SK-N-SH (cell line): ENCODE data around the gene PPM1N. TPM values are rescaled to one million over a fixed set of nuclear protein-coding genes. Genes with fewer than 3 reads are reported as not detected.

Experiments used
- CTCF ChIA-PET: fragments of 300-600, 350-600 bp; formaldehyde crosslinking; extraction: SDS; loops from one replicate; lab custom pipeline; 2021; lab: Yijun Ruan, JAX
- POLR2A ChIA-PET: fragments of 350-600 bp; sonication (Branson Sonifier 250); formaldehyde crosslinking; extraction: SDS; loops from one replicate; lab custom pipeline; 2020; ENCODE audit warnings: antibody characterized with exemption, inconsistent platforms; lab: Yijun Ruan, JAX
- DNase-seq: peaks from one replicate; pipeline ENCODE4 v3.0.0; 2012
- H2AFZ ChIP-seq: fragments of 200-600 bp; sonication (generic); 2 replicates; pipeline ENCODE4 v1.8.1; 2016; ENCODE audit warnings: antibody characterized with exemption, mild to moderate bottlenecking, low read depth
- H3F3A ChIP-seq: fragments of 200-600 bp; sonication (generic); replicated peaks from 2 replicates; pipeline ENCODE3; 2016; ENCODE audit warnings: antibody characterized with exemption, mild to moderate bottlenecking; ENCODE audit not compliant: insufficient read depth
- H3K27ac ChIP-seq, 2 experiments: fragments of 200-500 bp in 1 of 2; fragments of 200-600 bp in 1 of 2; sonication (Bioruptor generic) in 1 of 2; sonication (generic), shearing (Covaris generic) in 1 of 2; 2 replicates each; pipeline versions ENCODE4 v1.5.1 to v1.6.1; 2014 to 2016; ENCODE audit warnings: low read depth in 2 of 2, inconsistent platforms in 1 of 2, low read length in 1 of 2, mild to moderate bottlenecking in 1 of 2, mixed read lengths in 1 of 2
- H3K27me3 ChIP-seq: fragments of 200-600 bp; sonication (generic), shearing (Covaris generic); 2 replicates; pipeline ENCODE4 v1.6.1; 2016; ENCODE audit warnings: mixed run types; ENCODE audit not compliant: insufficient read depth
- H3K36me3 ChIP-seq, 2 experiments: fragments of 200-500 bp in 1 of 2; fragments of 200-600 bp in 1 of 2; sonication (Bioruptor generic) in 1 of 2; sonication (generic) in 1 of 2; replicated peaks in 1 of 2; 2 replicates each; pipeline versions ENCODE3 to v1.5.1; 2014 to 2016; ENCODE audit warnings: low read length in 1 of 2, mild to moderate bottlenecking in 1 of 2; ENCODE audit not compliant: insufficient read depth in 2 of 2, control insufficient read depth in 1 of 2
- H3K4me1 ChIP-seq, 2 experiments: fragments of 200-500 bp in 1 of 2; fragments of 200-600 bp in 1 of 2; sonication (Bioruptor generic) in 1 of 2; sonication (generic), shearing (Covaris generic) in 1 of 2; 2 replicates each; pipeline versions ENCODE4 v1.5.1 to v1.6.1; 2014 to 2016; ENCODE audit warnings: low read depth in 1 of 2, low read length in 1 of 2, mixed run types in 1 of 2; ENCODE audit not compliant: insufficient read depth in 2 of 2, control insufficient read depth in 1 of 2
- H3K4me2 ChIP-seq: fragments of 200-600 bp; sonication (generic), shearing (Covaris generic); 2 replicates; pipeline ENCODE4 v1.6.1; 2017; ENCODE audit warnings: mixed run types
- H3K4me3 ChIP-seq, 2 experiments: fragments of 200-500 bp in 1 of 2; fragments of 200-600 bp in 1 of 2; sonication (Bioruptor generic) in 1 of 2; sonication (generic), shearing (Covaris generic) in 1 of 2; 2 replicates each; pipeline versions ENCODE4 v1.5.1 to v1.8.1; 2014 to 2016; ENCODE audit warnings: low read depth in 2 of 2, inconsistent platforms in 1 of 2, low read length in 1 of 2, mild to moderate bottlenecking in 1 of 2, mixed read lengths in 1 of 2, moderate library complexity in 1 of 2
- H3K79me2 ChIP-seq: fragments of 200-600 bp; sonication (generic); 2 replicates; pipeline ENCODE4 v1.8.1; 2017; ENCODE audit warnings: mild to moderate bottlenecking; ENCODE audit not compliant: insufficient read depth
- H3K9ac ChIP-seq: fragments of 200-600 bp; sonication (generic); 2 replicates; pipeline ENCODE4 v1.6.1; 2017; ENCODE audit warnings: mixed run types
- H3K9me2 ChIP-seq: fragments of 200-600 bp; sonication (generic); 2 replicates; pipeline ENCODE4 v1.6.1; 2017; ENCODE audit warnings: mixed run types
- H3K9me3 ChIP-seq: fragments of 200-600 bp; sonication (generic); 2 replicates; pipeline ENCODE4 v1.6.1; 2017; ENCODE audit warnings: mixed run types, mild to moderate bottlenecking, moderate library complexity
- H4K20me1 ChIP-seq: fragments of 200-600 bp; sonication (generic); 2 replicates; pipeline ENCODE4 v1.6.1; 2017; ENCODE audit warnings: mild to moderate bottlenecking, mixed run types; ENCODE audit not compliant: insufficient read depth
- CHD2 ChIP-seq: fragments of 150-350 bp; IDR thresholded peaks from 2 replicates; pipeline ENCODE4 v1.6.1; 2018; ENCODE audit warnings: low read length; ENCODE audit not compliant: partially characterized antibody
- ELF1 ChIP-seq: IDR thresholded peaks from 2 replicates; pipeline ENCODE4 v1.4.0; 2012
- EZH2phosphoT487 ChIP-seq: fragments of 200-600 bp; sonication (generic); IDR thresholded peaks from 2 replicates; pipeline ENCODE4 v1.6.1; 2017; ENCODE audit warnings: low read depth, mixed run types, mild to moderate bottlenecking, antibody characterized with exemption, moderate library complexity, borderline replicate concordance
- FOSL2 ChIP-seq: IDR thresholded peaks from 2 replicates; pipeline ENCODE4 v1.4.0; 2012; ENCODE audit warnings: low read depth, mild to moderate bottlenecking, moderate library complexity, borderline replicate concordance
- FOXM1 ChIP-seq: IDR thresholded peaks from 2 replicates; pipeline ENCODE4 v1.4.0; 2012; ENCODE audit warnings: low read depth, mild to moderate bottlenecking
- JUND ChIP-seq: IDR thresholded peaks from 2 replicates; pipeline ENCODE4 v1.4.0; 2012
- MEF2A ChIP-seq: IDR thresholded peaks from 2 replicates; pipeline ENCODE4 v1.4.0; 2012; ENCODE audit warnings: low read depth, borderline replicate concordance
- NFIC ChIP-seq: IDR thresholded peaks from 2 replicates; pipeline ENCODE4 v1.4.0; 2012; ENCODE audit warnings: borderline replicate concordance
- NRF1 ChIP-seq: IDR thresholded peaks from 2 replicates; pipeline ENCODE4 v1.6.1; 2012; ENCODE audit warnings: low read depth, mild to moderate bottlenecking, low read length
- PBX3 ChIP-seq: IDR thresholded peaks from 2 replicates; pipeline ENCODE4; 2012
- POLR2AphosphoS5 ChIP-seq: IDR thresholded peaks from 2 replicates; pipeline ENCODE4 v1.6.1; 2012; ENCODE audit warnings: low read depth, low read length
- RCOR1 ChIP-seq: fragments of 150-350 bp; IDR thresholded peaks from 2 replicates; pipeline ENCODE4 v1.6.1; 2017; ENCODE audit warnings: antibody characterized with exemption, low read length
- RXRA ChIP-seq: IDR thresholded peaks from 2 replicates; pipeline ENCODE4 v1.4.0; 2012; ENCODE audit warnings: low read depth, mild to moderate bottlenecking, borderline replicate concordance
- SMC3 ChIP-seq: IDR thresholded peaks from 2 replicates; pipeline ENCODE4 v1.6.1; 2012; ENCODE audit warnings: low read depth, low read length, improper control_type of control experiment
- TCF12 ChIP-seq: IDR thresholded peaks from 2 replicates; pipeline ENCODE4 v1.4.0; 2012
- USF1 ChIP-seq: IDR thresholded peaks from 2 replicates; pipeline ENCODE4 v1.4.0; 2012; ENCODE audit warnings: low read depth, borderline replicate concordance
- YY1 ChIP-seq: IDR thresholded peaks from 2 replicates; pipeline ENCODE4 v1.4.0; 2012; ENCODE audit warnings: low read depth, mild to moderate bottlenecking
- ZBTB33 ChIP-seq: IDR thresholded peaks from 2 replicates; pipeline ENCODE4 v1.4.0; 2012; ENCODE audit warnings: low read depth, borderline replicate concordance
- WGBS: methylation state at CpG from one replicate; pipeline ENCODE4 v1.1.6; 2017; ENCODE audit warnings: low lambda C conversion rate; 5-methylcytosine and 5-hydroxymethylcytosine counted together
- polyA plus RNA-seq, 3 experiments: library from polyadenylated mRNA; depleted of rRNA; stranded (reverse); fragments of >200 nt; gene quantifications; 2 replicates each; pipeline ENCODE4 v1.2.3, GENCODE V29; 2012
- TF ChIP-seq, protein P1 (sequence below): fragments of 150-350 bp; IDR thresholded peaks from 2 replicates; pipeline ENCODE4 v1.6.1; 2016; ENCODE audit warnings: mild to moderate bottlenecking, low read depth, low read length

The PPM1N gene
- polyA plus RNA-seq, 1 of the 3 experiments (the other 2 are of a cell fraction): 10.3 TPM

DNA sequence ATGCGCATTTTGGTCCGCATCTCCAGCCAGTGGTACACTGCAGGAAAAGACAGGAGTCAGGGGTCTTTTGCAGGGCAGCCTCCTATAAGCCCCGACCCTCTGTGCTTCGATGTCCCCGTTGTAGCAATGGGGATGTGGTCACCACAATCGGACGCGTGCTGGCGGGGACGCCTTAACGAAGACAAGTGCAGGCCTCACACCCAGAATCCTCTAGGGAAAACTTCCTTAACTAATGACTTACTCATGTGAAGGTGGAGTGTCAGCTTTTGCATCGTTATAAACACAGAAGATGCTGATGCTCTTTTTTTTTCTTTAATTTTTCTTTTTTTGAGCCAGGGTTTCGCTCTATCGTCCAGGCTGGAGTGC is 31.2 kb downstream of the PPM1N start:
- ChIA-PET POLR2A (no interaction called here), CTCF (interaction anchor here (1.1 to 1.5 kb wide), 3 partner anchors 28 to 114 kb away, joined by 3 to 4 read pairs (median 3); no protein-coding TSS in a partner anchor)
- peaks cover 15 to 32% of the 10 kb centered on the region in 2 experiments for H3K36me3 ChIP-seq
- no peaks in the 10 kb centered on the region for H3K79me2 ChIP-seq
- no peaks in the 10 kb centered on the region for H3K27me3 ChIP-seq
- WGBS: 62% methylated on average over 14 of the region's 14 CpGs
- TF ChIP-seq EZH2phosphoT487 (no peak), FOXM1 (no peak)
- TF ChIP-seq, protein P1, sequence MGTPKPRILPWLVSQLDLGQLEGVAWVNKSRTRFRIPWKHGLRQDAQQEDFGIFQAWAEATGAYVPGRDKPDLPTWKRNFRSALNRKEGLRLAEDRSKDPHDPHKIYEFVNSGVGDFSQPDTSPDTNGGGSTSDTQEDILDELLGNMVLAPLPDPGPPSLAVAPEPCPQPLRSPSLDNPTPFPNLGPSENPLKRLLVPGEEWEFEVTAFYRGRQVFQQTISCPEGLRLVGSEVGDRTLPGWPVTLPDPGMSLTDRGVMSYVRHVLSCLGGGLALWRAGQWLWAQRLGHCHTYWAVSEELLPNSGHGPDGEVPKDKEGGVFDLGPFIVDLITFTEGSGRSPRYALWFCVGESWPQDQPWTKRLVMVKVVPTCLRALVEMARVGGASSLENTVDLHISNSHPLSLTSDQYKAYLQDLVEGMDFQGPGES: no peak
- peaks cover 20% of the 10 kb centered on the region for H3F3A ChIP-seq
- no peak overlapping the region for H3K4me2 ChIP-seq
- H4K20me1 ChIP-seq: 0 out of 2 replicates have a peak, but pooled peaks cover 5% of the 10 kb centered on the region
- no peaks in the 10 kb centered on the region for H3K9me3 ChIP-seq
- H3K4me3 ChIP-seq: no peak overlapping the region
- no peak overlapping the region for H3K9ac ChIP-seq
- no peaks in the 10 kb centered on the region; a peak in 1 of 4 replicates for H3K4me1 ChIP-seq
- H2AFZ ChIP-seq: no peak overlapping the region
- no peaks in the 10 kb centered on the region for H3K9me2 ChIP-seq
- H3K27ac ChIP-seq: no peak overlapping the region
- DNase-seq: no peak

GRCh38 chr19:45531349-45531748 is 33.1 kb downstream of the PPM1N start:
- TF ChIP-seq ZBTB33 (no peak), SMC3 (no peak), FOSL2 (no peak), EZH2phosphoT487 (no peak), FOXM1 (no peak)
- H3K9ac ChIP-seq: no peak overlapping the region
- WGBS: 95% methylated on average over 1 of the region's 1 CpG
- CTCF ChIA-PET: interaction anchor here (1.0 kb wide), 1 partner anchor 27 kb away, joined by 3 read pairs; no protein-coding TSS in a partner anchor
- no peaks in the 10 kb centered on the region for H3K9me3 ChIP-seq
- peaks cover 5 to 13% of the 10 kb centered on the region in 2 experiments for H3K36me3 ChIP-seq
- H3K9me2 ChIP-seq: no peaks in the 10 kb centered on the region
- POLR2A ChIA-PET: no interaction called here
- DNase-seq: no peak
- no peaks in the 10 kb centered on the region; a peak in 1 of 4 replicates for H3K4me1 ChIP-seq
- no peaks in the 10 kb centered on the region for H4K20me1 ChIP-seq
- H3F3A ChIP-seq: peaks cover 15% of the 10 kb centered on the region
- H3K79me2 ChIP-seq: no peaks in the 10 kb centered on the region
- no peaks in the 10 kb centered on the region for H3K27me3 ChIP-seq
- H2AFZ ChIP-seq: no peak overlapping the region
- H3K4me3 ChIP-seq: no peak overlapping the region
- no peak overlapping the region for H3K27ac ChIP-seq
- H3K4me2 ChIP-seq: no peak overlapping the region

DNA sequence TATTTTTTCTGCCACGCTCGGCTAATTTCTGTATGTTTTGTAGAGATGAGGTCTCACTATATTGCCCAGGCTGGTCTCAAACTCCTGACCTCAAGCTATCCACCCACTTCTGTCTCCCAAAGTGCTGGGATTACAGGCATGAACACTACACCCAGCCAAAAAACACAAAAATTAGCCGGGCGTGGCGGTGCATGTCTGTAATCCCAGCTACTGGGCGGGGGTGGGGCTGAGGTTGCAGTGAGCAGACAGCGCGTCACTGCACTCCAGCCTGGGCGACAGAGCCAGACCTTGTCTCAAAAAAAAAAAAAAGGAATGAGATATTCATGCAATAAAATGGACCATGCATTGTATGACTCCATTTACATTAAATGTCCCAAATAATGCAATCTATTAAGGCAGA is 41.2 kb downstream of the PPM1N start:
- DNase-seq: no peak
- Histone ChIP-seq H2AFZ (no peak overlapping the region), H3K4me3 (no peak overlapping the region), H3K4me1 (no peaks in the 10 kb centered on the region), H4K20me1 (no peaks in the 10 kb centered on the region), H3K27me3 (no peaks in the 10 kb centered on the region), H3K36me3 (no peaks in the 10 kb centered on the region), H3K9me2 (no peaks in the 10 kb centered on the region), H3K4me2 (no peak overlapping the region), H3F3A (peaks cover 6% of the 10 kb centered on the region), H3K27ac (no peak overlapping the region), H3K79me2 (no peaks in the 10 kb centered on the region), H3K9me3 (no peaks in the 10 kb centered on the region), H3K9ac (no peak overlapping the region)
- 92% methylated on average over 9 of the region's 9 CpGs for WGBS
- CTCF ChIA-PET: no interaction called here
- POLR2A ChIA-PET: no interaction called here
- TF ChIP-seq TCF12: no peak
- no peak for TF ChIP-seq POLR2AphosphoS5
- TF ChIP-seq NFIC: no peak
- TF ChIP-seq YY1: no peak
- TF ChIP-seq PBX3: no peak
- no peak for TF ChIP-seq ELF1
- no peak for TF ChIP-seq USF1
- TF ChIP-seq FOSL2: no peak
- TF ChIP-seq RCOR1: no peak
- TF ChIP-seq RXRA: no peak
- no peak for TF ChIP-seq CHD2
- TF ChIP-seq NRF1: no peak
- TF ChIP-seq MEF2A: no peak
- no peak for TF ChIP-seq SMC3
- no peak for TF ChIP-seq JUND
